ENCODE measurements around the gene EMX1. TPM values are rescaled to one million over a fixed set of nuclear protein-coding genes. Genes with fewer than 3 reads are reported as not detected.

Gene EMX1
- total RNA-seq, 1 donor from 2014 or later: not detected

DNA sequence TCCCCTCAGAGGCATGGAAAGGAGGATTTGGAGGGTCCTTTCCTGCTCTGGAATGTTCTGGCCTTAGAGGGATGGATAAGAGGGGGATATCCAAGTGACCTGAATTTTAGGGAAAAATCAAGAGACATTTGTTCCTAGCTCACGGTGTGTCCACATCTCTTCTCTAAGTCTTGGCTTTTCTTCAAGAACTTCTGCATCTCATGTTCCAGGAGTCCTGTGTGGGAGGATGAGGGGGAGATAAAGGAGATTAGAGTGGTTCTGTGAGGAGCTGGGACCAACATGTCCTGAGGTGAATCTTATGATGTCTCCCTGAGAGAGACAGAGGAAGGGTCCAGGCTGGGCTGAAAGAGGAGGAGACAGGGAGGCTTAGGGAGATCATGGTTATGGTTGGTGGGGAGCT, 11.7 kb downstream of the EMX1 start:
- H3K4me3 ChIP-seq: no peak overlapping the region
- intact Hi-C loops (cut with DNase I): no loop called here
- no peaks in the 10 kb centered on the region for H3K9me3 ChIP-seq
- H3K27me3 ChIP-seq: peaks cover 14% of the 10 kb centered on the region
- DNase-seq (ENCODE audit: low spot score in 2 of 2): no peak
- H3K4me1 ChIP-seq: peaks cover 0 to 9% of the 10 kb centered on the region in 2 donors
- H3K36me3 ChIP-seq: no peaks in the 10 kb centered on the region
- TF ChIP-seq, protein P1, sequence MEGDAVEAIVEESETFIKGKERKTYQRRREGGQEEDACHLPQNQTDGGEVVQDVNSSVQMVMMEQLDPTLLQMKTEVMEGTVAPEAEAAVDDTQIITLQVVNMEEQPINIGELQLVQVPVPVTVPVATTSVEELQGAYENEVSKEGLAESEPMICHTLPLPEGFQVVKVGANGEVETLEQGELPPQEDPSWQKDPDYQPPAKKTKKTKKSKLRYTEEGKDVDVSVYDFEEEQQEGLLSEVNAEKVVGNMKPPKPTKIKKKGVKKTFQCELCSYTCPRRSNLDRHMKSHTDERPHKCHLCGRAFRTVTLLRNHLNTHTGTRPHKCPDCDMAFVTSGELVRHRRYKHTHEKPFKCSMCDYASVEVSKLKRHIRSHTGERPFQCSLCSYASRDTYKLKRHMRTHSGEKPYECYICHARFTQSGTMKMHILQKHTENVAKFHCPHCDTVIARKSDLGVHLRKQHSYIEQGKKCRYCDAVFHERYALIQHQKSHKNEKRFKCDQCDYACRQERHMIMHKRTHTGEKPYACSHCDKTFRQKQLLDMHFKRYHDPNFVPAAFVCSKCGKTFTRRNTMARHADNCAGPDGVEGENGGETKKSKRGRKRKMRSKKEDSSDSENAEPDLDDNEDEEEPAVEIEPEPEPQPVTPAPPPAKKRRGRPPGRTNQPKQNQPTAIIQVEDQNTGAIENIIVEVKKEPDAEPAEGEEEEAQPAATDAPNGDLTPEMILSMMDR (IDR thresholded peaks at IDR 0.05): no peak
- H3K27ac ChIP-seq: no peak overlapping the region

DNA sequence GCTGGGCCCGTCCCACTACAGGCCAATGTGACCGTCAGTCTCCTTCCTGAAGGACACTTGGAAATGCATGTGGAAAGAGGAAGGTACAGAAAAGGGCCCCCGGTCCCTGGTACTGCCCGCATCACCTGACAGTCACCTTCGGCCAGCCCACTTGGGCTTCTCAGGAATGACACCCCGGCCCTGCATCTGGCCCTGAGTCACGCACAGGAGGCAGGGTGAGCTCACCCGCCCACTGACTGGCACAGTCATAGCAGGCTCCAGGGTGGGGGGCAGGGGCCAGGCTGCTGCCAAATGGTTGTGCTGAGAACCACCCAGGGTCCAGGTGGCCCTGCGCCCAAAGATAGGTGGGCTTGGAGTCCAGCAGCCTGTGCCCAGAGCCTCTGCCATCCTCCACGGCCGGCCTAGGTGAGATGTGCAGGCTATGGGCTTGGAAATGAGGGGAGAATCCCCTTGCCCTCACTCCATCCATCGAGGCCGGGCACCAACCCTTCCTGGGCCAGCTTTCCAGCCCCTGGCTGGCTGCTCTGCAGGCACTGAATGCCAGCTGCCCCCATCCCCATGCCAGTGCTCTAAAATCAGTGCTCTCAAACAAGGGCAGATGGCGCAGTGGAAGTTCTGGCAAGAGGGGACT, 14.1 kb downstream of the EMX1 start:
- intact Hi-C loops (cut with DNase I): no loop called here
- Histone ChIP-seq H3K4me1 (no peaks in the 10 kb centered on the region), H3K4me3 (no peak overlapping the region), H3K27ac (no peak overlapping the region), H3K36me3 (no peaks in the 10 kb centered on the region), H3K9me3 (no peaks in the 10 kb centered on the region), H3K27me3 (no peaks in the 10 kb centered on the region)
- no peak for DNase-seq (ENCODE audit: low spot score in 2 of 2)
- TF ChIP-seq, protein P1 (IDR thresholded peaks at IDR 0.05): no peak

DNA sequence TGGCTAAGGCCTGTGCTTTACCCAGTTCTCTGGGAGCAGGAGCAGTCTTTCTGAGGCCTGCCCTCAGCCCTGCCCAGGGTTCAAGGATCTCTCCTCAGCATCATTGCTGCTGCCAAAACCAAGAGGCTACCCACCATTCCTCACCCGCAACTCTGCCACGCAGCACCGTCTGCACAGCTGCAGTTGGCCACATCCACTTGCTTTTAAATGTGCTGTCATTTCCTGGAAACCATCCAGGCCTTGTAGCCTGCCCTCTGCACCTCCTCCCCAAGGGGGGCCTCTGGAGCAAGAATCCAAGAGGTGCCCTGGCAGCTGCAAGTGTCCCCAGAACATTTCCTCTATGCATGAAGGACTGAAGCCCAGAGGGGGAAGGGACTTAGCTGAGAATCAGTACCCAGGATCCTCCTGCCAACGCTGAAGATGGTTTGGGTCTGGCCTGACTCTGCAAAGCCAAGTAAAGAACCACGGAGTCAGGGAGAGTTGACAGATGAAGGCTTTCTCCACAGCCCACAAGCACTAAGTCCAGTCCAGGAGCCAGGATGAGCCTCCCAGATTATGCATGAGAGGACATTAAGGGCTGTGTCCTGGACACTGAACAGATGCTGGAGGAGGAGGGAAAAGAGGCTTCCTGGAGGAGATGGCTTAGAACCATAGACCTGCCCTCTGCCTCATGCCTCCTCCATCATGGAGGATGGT, 14.9 kb downstream of the EMX1 start:
- DNase-seq (ENCODE audit: low spot score in 2 of 2): no peak
- no peaks in the 10 kb centered on the region for H3K4me1 ChIP-seq
- TF ChIP-seq, protein P1 (IDR thresholded peaks at IDR 0.05): no peak
- H3K9me3 ChIP-seq: no peaks in the 10 kb centered on the region
- no peak overlapping the region for H3K4me3 ChIP-seq
- no peak overlapping the region for H3K27ac ChIP-seq
- H3K27me3 ChIP-seq: no peaks in the 10 kb centered on the region
- intact Hi-C loops (cut with DNase I): no loop called here
- H3K36me3 ChIP-seq: no peaks in the 10 kb centered on the region

DNA sequence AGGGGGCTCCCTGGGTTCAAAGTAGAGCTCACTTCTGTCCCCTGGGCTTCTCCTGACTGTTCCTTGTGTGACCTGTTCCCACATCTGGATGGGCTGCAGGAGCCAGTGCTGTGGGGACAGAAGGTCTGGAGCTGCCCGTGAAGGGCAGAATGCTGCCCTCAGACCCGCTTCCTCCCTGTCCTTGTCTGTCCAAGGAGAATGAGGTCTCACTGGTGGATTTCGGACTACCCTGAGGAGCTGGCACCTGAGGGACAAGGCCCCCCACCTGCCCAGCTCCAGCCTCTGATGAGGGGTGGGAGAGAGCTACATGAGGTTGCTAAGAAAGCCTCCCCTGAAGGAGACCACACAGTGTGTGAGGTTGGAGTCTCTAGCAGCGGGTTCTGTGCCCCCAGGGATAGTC, 15.5 kb downstream of the EMX1 start:
- no peaks in the 10 kb centered on the region for H3K36me3 ChIP-seq
- H3K27me3 ChIP-seq: no peaks in the 10 kb centered on the region
- H3K27ac ChIP-seq: no peak overlapping the region
- intact Hi-C loops (cut with DNase I): no loop called here
- no peak for DNase-seq (ENCODE audit: low spot score in 2 of 2)
- TF ChIP-seq, protein P1 (IDR thresholded peaks at IDR 0.05): no peak
- no peaks in the 10 kb centered on the region for H3K9me3 ChIP-seq
- H3K4me1 ChIP-seq: no peaks in the 10 kb centered on the region
- no peak overlapping the region for H3K4me3 ChIP-seq

DNA sequence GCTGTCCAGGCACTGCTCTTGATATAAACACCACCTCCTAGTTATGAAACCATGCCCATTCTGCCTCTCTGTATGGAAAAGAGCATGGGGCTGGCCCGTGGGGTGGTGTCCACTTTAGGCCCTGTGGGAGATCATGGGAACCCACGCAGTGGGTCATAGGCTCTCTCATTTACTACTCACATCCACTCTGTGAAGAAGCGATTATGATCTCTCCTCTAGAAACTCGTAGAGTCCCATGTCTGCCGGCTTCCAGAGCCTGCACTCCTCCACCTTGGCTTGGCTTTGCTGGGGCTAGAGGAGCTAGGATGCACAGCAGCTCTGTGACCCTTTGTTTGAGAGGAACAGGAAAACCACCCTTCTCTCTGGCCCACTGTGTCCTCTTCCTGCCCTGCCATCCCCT, 15.9 kb downstream of the EMX1 start:
- H3K27ac ChIP-seq: no peak overlapping the region
- DNase-seq (ENCODE audit: low spot score in 2 of 2): no peak
- TF ChIP-seq, protein P1 (IDR thresholded peaks at IDR 0.05): no peak
- intact Hi-C loops (cut with DNase I): no loop called here
- no peaks in the 10 kb centered on the region for H3K9me3 ChIP-seq
- H3K27me3 ChIP-seq: no peaks in the 10 kb centered on the region
- H3K36me3 ChIP-seq: no peaks in the 10 kb centered on the region
- no peaks in the 10 kb centered on the region for H3K4me1 ChIP-seq
- no peak overlapping the region for H3K4me3 ChIP-seq

Measured in ascending aorta (tissue), 2 donors.